NB4 (cell line): ENCODE results near the gene PRKCG.
A peak's percentile ranks its signal among the peaks of the same experiment; 100 is the strongest.
"Not testable (repeated sequence)": the region's sequence is repeated elsewhere in the genome, so short reads cannot be mapped to it uniquely, and the experiment has no call there.

Experiments
- DNase-seq: peaks from one replicate; pipeline ENCODE4 v3.0.0; 2010; ENCODE audit warnings: low read depth
- H3K4me3 ChIP-seq: one replicate; pipeline ENCODE4 v1.5.1; 2011; ENCODE audit warnings: mild to moderate bottlenecking, low read depth, low read length, moderate library complexity
- CTCF ChIP-seq: IDR thresholded peaks from one replicate; pipeline ENCODE4 v1.5.1; 2012; ENCODE audit warnings: low read depth, low read length
- MYC ChIP-seq: IDR thresholded peaks from 2 replicates; pipeline ENCODE4 v1.6.1; 2011; ENCODE audit warnings: low read depth, low read length
- POLR2A ChIP-seq: IDR thresholded peaks from 2 replicates; pipeline ENCODE4 v1.6.1; 2011; ENCODE audit warnings: mild to moderate bottlenecking; ENCODE audit not compliant: insufficient read length; ENCODE audit errors: extremely low read depth
- TF ChIP-seq, protein P1 (sequence below): IDR thresholded peaks from 2 replicates; pipeline ENCODE4 v1.6.1; 2011; ENCODE audit warnings: low read depth, low read length

The PRKCG gene

DNA sequence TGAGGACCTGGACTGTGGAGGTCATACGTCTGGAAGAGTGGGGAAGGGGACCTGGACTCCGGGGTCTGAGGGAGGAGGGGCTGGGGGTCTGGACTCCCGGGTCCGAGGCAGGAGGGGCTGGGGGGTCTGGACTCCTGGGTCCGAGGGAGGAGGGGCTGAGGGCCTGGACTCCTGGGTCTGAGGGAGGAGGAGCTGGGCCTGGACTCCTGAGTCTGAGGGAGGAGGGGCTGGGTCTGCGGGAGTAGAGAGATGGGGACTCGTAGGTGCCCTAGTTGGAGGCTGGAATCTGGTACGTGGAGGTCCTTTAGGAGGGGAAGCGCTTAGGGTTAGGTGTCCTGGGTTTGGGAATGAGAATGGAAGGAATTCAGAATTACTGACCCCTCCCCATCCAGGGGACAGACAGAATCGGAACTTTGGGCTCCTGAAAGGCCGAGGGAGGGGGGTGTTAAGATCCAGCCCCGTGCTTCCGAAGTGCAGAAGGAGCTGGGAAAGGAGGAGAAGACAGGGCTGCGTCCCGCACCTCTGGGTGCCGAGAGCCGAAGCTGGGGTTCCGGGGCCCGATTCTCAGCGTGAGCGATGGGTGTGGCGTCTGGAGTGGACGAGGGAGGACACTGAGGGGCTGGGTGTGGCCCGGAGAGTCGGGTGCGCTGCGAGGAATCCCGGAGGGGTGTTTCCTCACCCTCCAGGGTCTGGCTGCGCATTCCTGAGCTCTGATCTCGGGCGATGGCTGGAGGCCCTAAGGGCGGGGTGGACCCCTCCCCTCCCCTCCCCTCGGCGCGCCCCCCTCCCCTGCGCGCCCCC, 13.7 kb upstream of the PRKCG start:
- peak overlapping the region; percentile 74 for H3K4me3 ChIP-seq
- DNase-seq: peak; percentile 53
- TF ChIP-seq, protein P1, sequence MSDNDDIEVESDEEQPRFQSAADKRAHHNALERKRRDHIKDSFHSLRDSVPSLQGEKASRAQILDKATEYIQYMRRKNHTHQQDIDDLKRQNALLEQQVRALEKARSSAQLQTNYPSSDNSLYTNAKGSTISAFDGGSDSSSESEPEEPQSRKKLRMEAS: no peak
- no peak for TF ChIP-seq POLR2A
- no peak for TF ChIP-seq CTCF
- TF ChIP-seq MYC: no peak

GRCh38 chr19:53868892-53869804, 12.8 kb upstream of the PRKCG start:
- DNase-seq: peak; percentile 95
- TF ChIP-seq MYC (peak; percentile 86; the same call in 1 of the 2 replicates), POLR2A (peak; percentile 11), CTCF (no peak)
- TF ChIP-seq, protein P1: peak; percentile 30; the same call in 1 of the 2 replicates
- peak overlapping the region; percentile 74 for H3K4me3 ChIP-seq

- peak overlapping the region; percentile 74 for H3K4me3 ChIP-seq
- DNase-seq: not testable (repeated sequence)
Observed at GRCh38 chr19:53869805-53870484, 12.1 kb upstream of the PRKCG start.

GRCh38 chr19:53870485-53870844, 11.5 kb upstream of the PRKCG start:
- 0 out of 2 replicates have a peak, but pooled peaks have one; percentile 6 for TF ChIP-seq MYC
- no peak for TF ChIP-seq CTCF
- peak; percentile 61 for TF ChIP-seq POLR2A
- H3K4me3 ChIP-seq: peak overlapping the region; percentile 74
- peak; percentile 92 for DNase-seq

DNA sequence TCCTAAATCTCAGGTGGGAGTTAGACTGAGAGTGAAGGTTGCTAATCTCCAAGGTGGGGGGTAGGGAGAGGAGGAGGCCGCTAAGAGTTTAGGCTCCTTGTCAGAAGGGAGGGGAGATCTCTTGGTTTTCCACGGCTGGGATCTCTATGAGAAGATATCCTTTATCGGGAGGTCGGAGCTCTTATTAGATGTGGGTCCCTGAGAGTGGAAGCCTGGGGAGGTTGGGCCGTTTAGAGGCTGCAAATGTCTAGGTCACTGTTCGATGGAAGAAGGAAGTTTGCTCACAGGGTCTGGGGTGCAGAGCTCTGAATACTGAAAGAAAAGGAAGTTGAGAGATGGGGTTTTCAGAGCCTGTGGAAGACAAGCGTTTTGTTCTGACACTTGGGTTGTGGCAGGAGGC, 10.5 kb upstream of the PRKCG start:
- DNase-seq: peak; percentile 81
- peak overlapping the region; percentile 74 for H3K4me3 ChIP-seq
- TF ChIP-seq CTCF (no peak), POLR2A (no peak), MYC (no peak)
- TF ChIP-seq, protein P1: no peak

- H3K4me3 ChIP-seq: no peak overlapping the region
- no peak for DNase-seq
- TF ChIP-seq CTCF (no peak), POLR2A (no peak), MYC (no peak)
- TF ChIP-seq, protein P1: no peak
Observed at GRCh38 chr19:53872762-53873161, 9.2 kb upstream of the PRKCG start.
